ENCODE measurements around the gene ZNF865.

DNA sequence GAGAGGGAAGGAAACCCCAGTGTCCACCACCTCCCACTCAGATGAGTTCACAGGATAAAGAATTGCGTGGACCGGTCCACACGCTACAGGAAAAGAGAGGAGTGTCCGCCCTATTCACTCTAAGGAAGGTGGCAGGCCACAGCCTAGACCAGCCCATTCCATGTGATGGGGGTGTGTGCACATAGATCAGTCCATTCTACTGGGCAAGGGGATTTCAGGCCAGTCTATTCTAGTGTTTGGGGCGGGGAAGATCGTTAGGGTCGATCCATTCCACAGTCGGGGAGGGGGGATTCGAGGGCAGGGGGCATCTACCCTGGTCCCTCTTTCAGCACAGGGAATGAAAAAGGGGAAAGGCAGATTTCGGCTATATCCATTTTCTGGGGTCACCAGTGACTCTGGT, 13.9 kb upstream of the ZNF865 start:
- TF ChIP-seq CTCF (IDR thresholded peaks at IDR 0.05): no peak
- TF ChIP-seq POLR2A (IDR thresholded peaks at IDR 0.05): no peak

Measured in Peyer's patch (tissue), 4 donors.